LNCaP clone FGC (cell line): ENCODE data around the gene TK1.

Source experiments
- DNase-seq: peaks from one replicate; pipeline ENCODE4 v3.0.0-alpha.2; 2011; ENCODE audit warnings: low read depth
- H3K4me3 ChIP-seq: 2 replicates; pipeline ENCODE4 v1.5.1; 2011; ENCODE audit warnings: mild to moderate bottlenecking, low read depth, low read length, control low read depth
- TF ChIP-seq, protein P1 (sequence below): IDR thresholded peaks from 2 replicates; pipeline ENCODE4 v1.5.1; 2012; ENCODE audit warnings: mild to moderate bottlenecking; ENCODE audit not compliant: control insufficient read depth, insufficient read depth; ENCODE audit errors: extremely low read depth

TK1 gene

DNA sequence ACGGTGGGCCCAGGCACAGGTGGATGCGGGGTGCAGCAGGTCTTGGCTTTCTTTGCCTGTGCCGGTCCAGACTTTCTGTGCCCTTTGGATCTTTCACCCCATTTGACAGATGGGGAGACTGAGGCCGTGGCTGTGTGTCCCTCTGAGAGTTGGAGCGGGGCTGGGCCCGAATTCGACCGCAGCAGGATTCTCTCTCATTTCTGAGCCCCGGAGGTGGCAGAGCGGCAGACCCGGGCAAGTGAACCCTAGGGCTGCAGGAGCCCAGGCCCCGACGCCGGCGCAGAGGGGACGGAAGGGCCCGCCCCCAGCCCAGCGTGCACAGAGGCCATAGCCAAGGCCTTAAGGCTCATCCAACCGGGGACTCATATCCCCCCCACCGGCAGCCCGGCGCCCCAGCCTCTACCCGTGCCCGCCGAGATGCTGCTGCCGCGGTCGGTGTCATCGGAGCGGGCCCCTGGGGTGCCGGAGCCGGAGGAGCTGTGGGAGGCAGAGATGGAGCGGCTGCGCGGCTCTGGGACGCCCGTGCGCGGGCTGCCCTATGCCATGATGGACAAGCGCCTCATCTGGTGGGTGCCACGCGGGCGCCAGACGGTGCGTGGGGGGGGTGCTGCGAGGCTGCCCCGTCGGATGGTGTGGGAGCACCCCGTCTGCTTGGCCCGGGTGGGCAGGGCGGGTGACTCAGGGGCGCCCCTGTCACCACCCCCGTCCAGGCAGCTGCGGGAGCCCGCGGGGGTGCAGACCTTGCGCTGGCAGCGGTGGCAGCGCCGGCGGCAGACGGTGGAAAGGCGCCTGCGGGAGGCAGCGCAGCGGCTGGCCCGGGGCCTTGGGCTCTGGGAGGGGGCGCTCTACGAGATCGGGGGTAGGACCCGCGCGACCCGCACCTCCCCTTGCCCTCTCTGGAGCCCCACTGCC, 55.4 kb downstream of the TK1 start:
- no peak overlapping the region for H3K4me3 ChIP-seq
- TF ChIP-seq, protein P1, sequence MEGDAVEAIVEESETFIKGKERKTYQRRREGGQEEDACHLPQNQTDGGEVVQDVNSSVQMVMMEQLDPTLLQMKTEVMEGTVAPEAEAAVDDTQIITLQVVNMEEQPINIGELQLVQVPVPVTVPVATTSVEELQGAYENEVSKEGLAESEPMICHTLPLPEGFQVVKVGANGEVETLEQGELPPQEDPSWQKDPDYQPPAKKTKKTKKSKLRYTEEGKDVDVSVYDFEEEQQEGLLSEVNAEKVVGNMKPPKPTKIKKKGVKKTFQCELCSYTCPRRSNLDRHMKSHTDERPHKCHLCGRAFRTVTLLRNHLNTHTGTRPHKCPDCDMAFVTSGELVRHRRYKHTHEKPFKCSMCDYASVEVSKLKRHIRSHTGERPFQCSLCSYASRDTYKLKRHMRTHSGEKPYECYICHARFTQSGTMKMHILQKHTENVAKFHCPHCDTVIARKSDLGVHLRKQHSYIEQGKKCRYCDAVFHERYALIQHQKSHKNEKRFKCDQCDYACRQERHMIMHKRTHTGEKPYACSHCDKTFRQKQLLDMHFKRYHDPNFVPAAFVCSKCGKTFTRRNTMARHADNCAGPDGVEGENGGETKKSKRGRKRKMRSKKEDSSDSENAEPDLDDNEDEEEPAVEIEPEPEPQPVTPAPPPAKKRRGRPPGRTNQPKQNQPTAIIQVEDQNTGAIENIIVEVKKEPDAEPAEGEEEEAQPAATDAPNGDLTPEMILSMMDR: no peak
- DNase-seq: no peak

DNA sequence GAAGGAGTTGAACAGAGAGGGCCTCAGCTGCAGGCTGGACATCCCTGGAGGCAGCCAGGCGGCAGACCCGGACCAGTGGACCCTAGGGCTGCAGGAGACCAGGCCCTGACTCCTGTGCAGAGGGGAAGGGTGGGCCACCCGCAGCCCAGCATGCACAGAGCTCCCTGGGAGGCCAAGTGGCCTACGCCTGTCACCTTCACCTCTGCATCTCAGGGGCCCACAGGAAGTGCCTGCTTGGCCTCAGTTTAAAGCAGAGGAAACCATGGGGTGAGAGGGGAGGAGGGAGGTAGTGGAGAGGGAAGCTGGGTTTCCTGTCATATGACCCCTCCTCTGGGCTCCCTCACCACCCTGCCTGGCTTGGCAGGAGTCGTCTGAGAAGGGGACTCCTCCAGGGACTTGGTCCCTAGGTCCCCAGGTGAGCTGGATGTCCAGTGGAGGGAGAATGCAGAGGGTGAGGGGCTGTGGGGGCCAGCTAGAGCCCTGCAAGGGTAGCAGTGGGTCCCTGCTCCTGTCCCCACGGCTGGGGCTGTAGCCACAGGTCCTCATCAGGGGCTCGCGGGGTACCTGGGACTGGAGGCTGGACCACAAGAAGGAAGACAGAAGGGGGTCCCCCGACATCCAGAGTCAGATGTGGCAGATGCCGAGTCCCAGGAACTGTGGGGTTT, 56.3 kb downstream of the TK1 start, which contains the start of gene TMC8:
Gene TMC8 (plus strand): TSS at position 335 of the 665 bp plus-strand sequence. CDS start 818 bp downstream, outside the sequence.
- DNase-seq: no peak
- H3K4me3 ChIP-seq: no peak within 1 kb of the TSS
- TF ChIP-seq, protein P1: no peak

DNA sequence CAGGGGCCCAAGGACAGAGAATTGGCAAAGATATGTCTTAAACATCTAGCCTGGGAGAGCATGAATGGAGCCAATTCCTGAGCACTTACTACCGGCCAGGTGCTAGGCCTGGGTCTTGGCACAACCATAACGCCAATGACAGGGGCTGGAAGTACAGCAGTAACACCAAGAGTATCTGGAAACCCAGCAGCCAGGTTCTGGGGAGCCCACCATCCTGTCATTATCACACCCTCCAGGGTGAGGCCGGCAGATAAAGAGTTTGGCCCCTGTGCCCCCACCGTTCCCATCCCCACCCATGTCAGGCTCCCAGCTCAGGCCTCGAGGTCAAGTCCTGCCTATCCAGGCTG, 56.8 kb downstream of the TK1 start:
- no peak overlapping the region for H3K4me3 ChIP-seq
- TF ChIP-seq, protein P1: no peak
- DNase-seq: no peak

DNA sequence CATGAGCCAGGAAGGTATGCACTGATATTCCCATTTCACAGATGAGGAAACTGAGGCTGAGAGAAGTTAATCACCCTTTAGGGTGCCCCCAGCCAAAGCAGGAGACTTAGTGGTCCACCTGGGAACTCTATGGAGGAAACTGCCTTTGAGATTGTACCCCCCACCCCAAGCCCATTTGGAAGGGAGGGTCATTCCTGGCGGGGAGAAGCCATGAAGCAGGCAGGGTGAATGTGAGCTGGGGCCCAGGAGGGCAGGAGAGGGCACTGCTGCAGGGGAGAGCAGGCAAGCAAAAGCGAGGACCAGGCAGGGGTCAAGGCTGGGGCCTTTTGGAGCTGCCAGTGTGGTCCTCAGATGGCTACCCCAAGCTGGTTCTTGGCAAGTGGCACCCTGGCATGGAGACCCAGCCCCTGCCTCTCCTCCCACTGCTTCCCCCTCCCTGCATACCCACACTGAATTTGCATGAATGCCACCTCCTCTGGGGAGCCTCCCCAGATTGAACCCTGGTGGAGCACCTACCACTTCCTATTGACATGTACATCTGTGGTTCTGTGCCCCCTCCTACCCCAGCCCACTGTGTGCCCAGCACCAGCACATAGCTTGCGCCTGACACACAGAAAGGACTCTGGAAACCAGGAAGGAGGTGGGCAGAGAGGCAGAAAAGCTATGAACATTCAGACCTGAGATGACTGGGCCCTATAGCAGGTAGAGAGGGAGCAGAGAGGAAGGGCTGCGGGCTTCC, 57.3 kb downstream of the TK1 start:
- TF ChIP-seq, protein P1: no peak
- no peak for DNase-seq
- H3K4me3 ChIP-seq: no peak overlapping the region

DNA sequence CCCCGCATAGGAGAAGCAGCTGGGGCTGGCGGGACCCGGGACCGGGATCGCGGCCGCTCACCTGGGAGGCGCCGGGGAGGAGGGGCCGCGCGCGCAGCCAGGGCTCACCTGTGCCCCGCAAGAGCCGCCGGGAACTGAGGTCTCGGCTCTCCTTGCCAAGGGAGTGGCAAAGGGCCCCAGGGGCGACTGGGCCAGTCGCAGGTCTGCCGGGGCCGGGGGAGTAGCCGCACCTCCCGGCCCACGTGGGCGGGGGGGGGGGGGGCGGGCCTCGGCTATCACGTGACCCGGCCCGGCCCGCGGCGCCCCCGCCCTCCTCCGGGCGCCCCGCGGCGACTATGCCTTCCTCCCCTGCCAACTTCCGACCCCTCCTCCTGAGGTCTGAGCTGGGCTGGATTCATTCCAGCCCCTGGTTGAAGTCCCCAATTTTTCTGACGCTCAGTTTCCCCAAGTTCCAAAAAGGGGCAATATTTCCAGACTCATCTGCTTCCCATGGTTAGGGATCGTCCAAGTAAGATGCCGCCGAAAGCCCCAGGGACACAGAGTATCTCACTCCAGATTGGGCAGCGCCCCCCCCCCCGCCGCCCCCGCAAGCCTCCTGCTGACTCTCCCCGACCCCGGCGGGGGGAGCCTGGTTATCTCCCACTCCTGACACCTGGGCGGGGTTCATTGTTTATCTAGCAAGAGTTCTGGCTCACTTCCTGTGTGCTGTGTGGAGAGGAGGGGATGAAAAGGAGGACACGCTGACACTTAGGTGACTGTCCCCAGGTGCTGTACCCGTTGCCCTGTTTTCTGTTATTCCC, 58.1 kb downstream of the TK1 start, which contains the start of gene TMC6:
Gene TMC6 (minus strand): TSS at position 205 of the 800 bp plus-strand sequence. CDS start 1,923 bp downstream, outside the sequence.
- H3K4me3 ChIP-seq: peak within 1 kb of the TSS; percentile 84
- TF ChIP-seq, protein P1: no peak
- DNase-seq: no peak

DNA sequence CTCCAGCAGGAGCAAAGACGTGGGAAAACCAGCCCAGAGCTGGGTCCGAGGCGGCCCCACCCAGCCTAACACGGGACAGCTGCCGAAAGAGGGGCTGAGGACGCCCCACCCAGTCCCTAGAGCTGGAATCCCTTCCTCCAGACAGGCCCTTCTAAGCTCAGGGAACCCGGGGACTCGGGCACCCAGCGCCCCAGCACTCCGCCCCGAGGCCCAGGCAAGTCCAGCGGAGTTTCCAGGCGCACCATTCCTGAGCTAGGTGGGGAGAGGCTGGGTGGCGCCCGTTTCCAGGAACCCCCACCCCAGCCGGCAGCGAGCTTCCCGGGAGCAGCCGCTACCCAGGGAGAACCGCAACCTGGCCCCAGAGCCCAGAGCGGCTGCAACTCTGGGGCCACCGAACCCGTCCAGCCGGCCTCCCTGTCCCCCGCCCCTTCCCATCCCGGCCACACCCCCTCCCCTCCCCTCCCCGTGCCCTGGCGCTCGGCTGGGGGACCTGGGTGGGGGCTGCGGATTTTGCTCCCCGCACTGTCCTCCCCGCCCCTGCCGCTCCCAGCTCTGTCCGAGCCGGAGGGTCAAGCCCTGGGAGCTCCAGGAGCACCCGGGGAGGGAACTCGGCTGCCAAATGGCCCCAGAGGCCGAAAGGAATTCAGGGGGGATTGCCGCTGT, 58.8 kb downstream of the TK1 start:
- H3K4me3 ChIP-seq: peak overlapping the region; percentile 84
- TF ChIP-seq, protein P1: no peak
- no peak for DNase-seq
